Measurements from ENCODE around the gene ERRFI1.
"Not testable (repeated sequence)": the region's sequence is repeated elsewhere in the genome, so short reads cannot be mapped to it uniquely, and the experiment has no call there.

The ERRFI1 gene

DNA sequence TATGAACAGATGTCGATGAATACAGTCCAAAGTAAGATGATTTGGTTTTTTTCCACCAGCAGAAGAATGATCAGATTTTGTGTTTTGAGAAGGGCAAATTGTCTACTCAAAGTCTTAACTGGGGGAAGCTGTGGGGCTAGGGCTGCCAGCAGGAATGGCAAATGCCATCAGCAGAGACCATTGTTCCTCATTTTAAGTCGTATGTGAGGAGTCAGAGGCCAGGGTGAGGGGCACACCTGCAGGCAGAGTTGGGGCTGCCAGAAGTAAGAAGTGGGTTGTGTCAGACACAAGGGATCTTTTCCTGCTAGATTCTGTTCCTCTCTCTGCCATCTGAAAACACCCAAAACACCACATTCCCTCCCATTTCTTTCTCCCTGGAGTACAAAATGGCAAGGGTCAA, 55.9 kb downstream of the ERRFI1 start:
- DNase-seq (ENCODE audit: low spot score), result no peak

DNA sequence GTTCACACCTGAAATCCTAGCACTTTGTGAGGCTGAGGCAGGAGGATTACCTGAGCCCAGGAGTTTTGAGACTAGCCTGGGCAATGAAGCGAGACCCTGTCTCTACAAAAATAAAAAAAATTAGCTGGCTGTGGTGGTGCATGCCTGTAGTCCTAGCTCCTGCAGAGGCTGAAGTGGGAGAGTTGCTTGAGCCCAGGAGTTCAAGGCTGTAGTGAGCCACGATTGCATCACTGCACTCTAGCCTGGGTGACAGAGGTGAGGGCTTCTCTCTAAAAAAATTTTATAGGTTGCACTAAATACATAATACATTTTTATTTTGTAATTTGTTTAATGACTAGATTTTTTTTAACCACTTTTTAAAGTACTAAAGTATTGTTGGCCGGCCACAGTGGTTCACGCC, 58.5 kb downstream of the ERRFI1 start:
- DNase-seq (ENCODE audit: low spot score), result no peak

DNA sequence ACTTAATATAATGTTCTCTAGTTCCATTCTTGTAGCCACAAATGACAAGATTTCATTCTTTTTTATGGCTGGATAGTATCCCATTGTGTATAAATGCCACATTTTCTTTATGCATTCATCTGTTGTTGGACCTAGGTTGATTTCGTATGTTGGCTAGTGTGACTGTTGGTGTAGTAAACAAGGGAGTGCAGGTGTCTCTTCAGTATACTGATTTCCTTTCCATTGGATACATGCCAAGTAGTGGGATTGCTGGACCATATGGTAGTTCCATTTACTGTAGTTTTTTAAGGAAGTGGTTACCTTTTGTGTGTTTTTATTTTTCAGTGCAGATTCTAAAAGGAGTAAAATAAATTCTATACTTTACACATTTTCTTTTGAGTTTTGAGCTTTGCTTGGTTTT, 58.9 kb downstream of the ERRFI1 start:
- no peak for DNase-seq (ENCODE audit: low spot score)

DNA sequence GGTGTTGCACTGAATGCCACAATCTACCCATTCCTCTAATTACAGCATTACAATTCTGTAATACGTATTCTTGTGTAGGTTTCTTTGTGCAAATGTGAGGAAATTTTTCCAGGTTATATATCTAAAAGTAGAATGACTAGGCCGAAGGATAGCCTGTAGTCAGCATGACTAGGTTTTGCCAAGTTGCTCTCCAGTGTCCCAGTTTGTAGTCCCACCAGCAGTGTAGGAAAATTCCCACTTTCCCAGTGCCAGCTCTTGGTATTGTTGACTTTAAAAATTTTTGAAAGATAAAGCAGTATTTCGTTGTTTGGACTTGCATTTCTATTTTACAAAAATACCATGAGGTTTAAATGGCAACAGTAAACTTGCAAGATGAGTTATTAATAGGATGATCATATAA, 61.6 kb downstream of the ERRFI1 start:
- no peak for DNase-seq (ENCODE audit: low spot score)

DNA sequence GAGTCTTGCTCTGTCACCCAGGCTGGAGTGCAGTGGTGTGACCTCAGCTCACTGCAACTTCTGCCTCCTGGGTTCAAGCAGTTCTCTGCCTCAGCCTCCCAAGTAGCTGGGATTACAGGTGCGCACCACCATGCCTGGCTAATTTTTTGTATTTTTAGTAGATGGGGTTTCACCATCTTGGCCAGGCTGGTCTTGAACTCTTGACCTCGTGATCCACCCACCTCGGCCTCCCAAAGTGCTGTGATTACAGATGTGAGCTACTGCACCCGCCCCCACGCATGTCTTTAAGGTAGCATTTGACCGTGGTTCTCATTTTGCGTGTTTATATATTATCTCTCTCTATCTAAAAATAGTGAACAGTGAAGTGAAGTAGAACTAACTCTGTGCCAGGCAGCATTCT, 62.3 kb downstream of the ERRFI1 start:
- DNase-seq (ENCODE audit: low spot score), result not testable (repeated sequence)

DNA sequence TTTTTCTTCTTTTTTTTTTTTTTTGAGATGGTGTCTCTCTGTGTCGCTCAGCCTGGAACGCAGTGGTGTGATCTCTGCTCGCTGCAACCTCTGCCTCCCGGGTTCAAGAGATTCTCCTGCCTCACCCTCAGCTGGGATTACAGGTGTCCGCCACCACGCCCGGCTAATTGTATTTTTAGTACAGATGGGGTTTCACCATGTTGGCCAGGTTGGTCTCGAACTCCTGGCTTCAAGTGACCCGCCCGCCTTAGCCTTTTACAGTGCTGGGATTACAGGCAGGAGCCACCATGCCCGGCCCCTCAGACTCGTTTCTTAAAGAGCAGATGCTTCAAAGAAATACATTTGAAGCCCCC, 62.8 kb downstream of the ERRFI1 start:
- not testable (repeated sequence) for DNase-seq (ENCODE audit: low spot score)

DNA sequence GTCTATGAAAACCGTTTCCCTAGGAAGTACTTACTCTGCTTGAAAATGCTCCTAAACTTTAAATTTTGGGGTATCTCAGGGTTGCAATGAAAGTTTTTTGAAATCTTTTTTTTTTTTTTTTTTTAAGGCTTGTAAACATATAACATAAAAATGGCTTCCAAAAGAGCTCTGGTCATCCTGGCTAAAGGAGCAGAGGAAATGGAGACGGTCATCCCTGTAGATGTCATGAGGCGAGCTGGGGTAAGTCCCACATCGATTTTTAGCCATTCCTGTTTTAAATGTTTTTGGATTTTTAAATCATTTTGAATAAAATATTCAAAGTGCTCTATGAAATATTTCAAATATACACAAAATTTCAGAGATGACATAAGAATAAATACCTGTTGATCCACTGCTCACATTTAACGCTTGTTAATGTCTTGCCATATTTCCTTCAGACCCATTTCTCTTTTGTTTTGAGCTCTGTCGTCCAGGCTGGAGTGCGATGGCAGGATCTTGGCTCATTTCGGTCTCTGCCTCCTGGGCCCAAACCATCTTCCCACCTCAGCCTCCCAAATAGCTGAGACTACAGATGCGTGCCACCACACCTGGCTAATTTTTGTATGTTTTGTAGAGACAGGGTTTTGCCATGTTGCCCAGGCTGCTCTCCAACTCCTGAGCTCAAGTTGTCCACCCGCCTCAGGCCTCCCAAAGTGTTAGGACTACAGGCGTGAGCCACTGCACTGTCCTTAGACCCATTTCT, 63.3 kb downstream of the ERRFI1 start:
- no peak for DNase-seq (ENCODE audit: low spot score)

DNA sequence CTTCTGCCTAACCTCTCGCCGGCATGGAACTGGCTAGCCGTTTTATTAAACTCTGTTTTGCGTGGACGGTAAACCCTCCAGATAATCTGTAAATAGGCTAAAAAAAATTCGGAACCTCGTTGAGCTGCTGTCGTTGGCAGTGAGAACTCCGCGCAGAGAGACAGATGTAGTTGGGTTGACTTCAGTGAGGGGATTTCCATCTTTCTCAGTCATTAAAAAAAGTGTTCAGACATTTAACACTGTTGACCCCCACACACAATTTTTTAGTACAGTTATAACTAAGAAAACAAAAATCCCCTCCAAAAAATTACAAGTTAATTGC, 64.1 kb downstream of the ERRFI1 start:
- no peak for DNase-seq (ENCODE audit: low spot score)
